ENCODE measurements around the gene AFF4.
A peak's percentile ranks its signal among the peaks of the same experiment; 100 is the strongest.
"Not testable (repeated sequence)": the region's sequence is repeated elsewhere in the genome, so short reads cannot be mapped to it uniquely, and the experiment has no call there.

The AFF4 gene

GRCh38 chr5:132963171-132964104 is at the start of gene AFF4:
AFF4 (minus strand) TSS chr5:132963634; CDS start chr5:132937189, 26,445 bp downstream.
- Mint-ChIP-seq H3K27me3 (no peaks in the 10 kb centered on the region), H3K27ac (peak within 1 kb of the TSS; percentile 98 to 100), H3K9me3 (no peaks in the 10 kb centered on the region), H3K4me1 (peaks cover 36% of the 10 kb centered on the region), H3K4me3 (peak within 1 kb of the TSS; percentile 86 to 98)
- peak; percentile 95 for ATAC-seq
- DNase-seq: peak; percentile 89 to 93

GRCh38 chr5:133008455-133008854 is 45.0 kb upstream of the AFF4 start:
- H3K4me3 Mint-ChIP-seq, ATAC-seq, H3K27ac Mint-ChIP-seq, H3K4me1 Mint-ChIP-seq, DNase-seq, H3K27me3 Mint-ChIP-seq, H3K9me3 Mint-ChIP-seq: not testable (repeated sequence)

GRCh38 chr5:133006653-133007052 is 43.2 kb upstream of the AFF4 start:
- H3K9me3 Mint-ChIP-seq: no peaks in the 10 kb centered on the region
- H3K27me3 Mint-ChIP-seq: no peaks in the 10 kb centered on the region
- no peak overlapping the region for H3K4me3 Mint-ChIP-seq
- ATAC-seq (no peak), DNase-seq (no peak)
- H3K27ac Mint-ChIP-seq: no peak overlapping the region
- H3K4me1 Mint-ChIP-seq: no peaks in the 10 kb centered on the region

GRCh38 chr5:132999246-132999645 is 35.8 kb upstream of the AFF4 start:
- H3K27ac Mint-ChIP-seq: peak overlapping the region in 1 of 2 donors; percentile 73

GRCh38 chr5:132998556-132998955 is 35.1 kb upstream of the AFF4 start:
- H3K9me3 Mint-ChIP-seq: no peaks in the 10 kb centered on the region
- ATAC-seq (no peak), DNase-seq (no peak)
- H3K4me3 Mint-ChIP-seq: no peak overlapping the region
- H3K4me1 Mint-ChIP-seq: no peaks in the 10 kb centered on the region
- no peaks in the 10 kb centered on the region for H3K27me3 Mint-ChIP-seq
- H3K27ac Mint-ChIP-seq: no peak overlapping the region

More at GRCh38 chr5:132999246-132999645, 35.8 kb upstream of the AFF4 start:
- no peak overlapping the region for H3K4me3 Mint-ChIP-seq
- no peaks in the 10 kb centered on the region for H3K9me3 Mint-ChIP-seq
- H3K27me3 Mint-ChIP-seq: no peaks in the 10 kb centered on the region
- ATAC-seq (no peak), DNase-seq (no peak)
- no peaks in the 10 kb centered on the region for H3K4me1 Mint-ChIP-seq

- no peak overlapping the region for H3K27ac Mint-ChIP-seq
- ATAC-seq (no peak), DNase-seq (no peak)
- no peak overlapping the region for H3K4me3 Mint-ChIP-seq
- no peaks in the 10 kb centered on the region for H3K4me1 Mint-ChIP-seq
- H3K9me3 Mint-ChIP-seq: no peaks in the 10 kb centered on the region
- H3K27me3 Mint-ChIP-seq: no peaks in the 10 kb centered on the region
Measured at GRCh38 chr5:132996307-132996706, 32.9 kb upstream of the AFF4 start.

GRCh38 chr5:132987531-132988408 is 24.3 kb upstream of the AFF4 start:
- Mint-ChIP-seq H3K9me3 (no peaks in the 10 kb centered on the region), H3K4me3 (no peak overlapping the region), H3K27me3 (no peaks in the 10 kb centered on the region), H3K4me1 (no peaks in the 10 kb centered on the region), H3K27ac (no peak overlapping the region)
- DNase-seq (no peak), ATAC-seq (no peak)

- not testable (repeated sequence) for H3K4me3 Mint-ChIP-seq, H3K27me3 Mint-ChIP-seq, ATAC-seq, DNase-seq, H3K9me3 Mint-ChIP-seq, H3K4me1 Mint-ChIP-seq, H3K27ac Mint-ChIP-seq
Measured at GRCh38 chr5:132982971-132983370, 19.5 kb upstream of the AFF4 start.

- DNase-seq (no peak), ATAC-seq (no peak)
- no peak overlapping the region for H3K27ac Mint-ChIP-seq
- H3K27me3 Mint-ChIP-seq: no peaks in the 10 kb centered on the region
- no peaks in the 10 kb centered on the region for H3K4me1 Mint-ChIP-seq
- H3K4me3 Mint-ChIP-seq: no peak overlapping the region
- H3K9me3 Mint-ChIP-seq: peaks cover 0 to 6% of the 10 kb centered on the region in 2 donors
Measured at GRCh38 chr5:132981288-132981687, 17.9 kb upstream of the AFF4 start.

- Mint-ChIP-seq H3K27ac (no peak overlapping the region), H3K4me1 (no peaks in the 10 kb centered on the region), H3K4me3 (no peak overlapping the region), H3K9me3 (peaks cover 0 to 6% of the 10 kb centered on the region in 2 donors), H3K27me3 (no peaks in the 10 kb centered on the region)
- ATAC-seq (no peak), DNase-seq (no peak)
Measured at GRCh38 chr5:132979976-132980375, 16.5 kb upstream of the AFF4 start.

- no peaks in the 10 kb centered on the region for H3K27me3 Mint-ChIP-seq
- no peak overlapping the region for H3K27ac Mint-ChIP-seq
- DNase-seq (no peak), ATAC-seq (no peak)
- H3K4me3 Mint-ChIP-seq: no peak overlapping the region
- peaks cover 0 to 6% of the 10 kb centered on the region in 2 donors for H3K9me3 Mint-ChIP-seq
- H3K4me1 Mint-ChIP-seq: no peaks in the 10 kb centered on the region
Measured at GRCh38 chr5:132979367-132979940, 16.0 kb upstream of the AFF4 start.

GRCh38 chr5:132976852-132977251 is 13.4 kb upstream of the AFF4 start:
- Mint-ChIP-seq H3K9me3 (peaks cover 0 to 6% of the 10 kb centered on the region in 2 donors), H3K4me1 (no peaks in the 10 kb centered on the region), H3K27ac (no peak overlapping the region), H3K4me3 (no peak overlapping the region), H3K27me3 (no peaks in the 10 kb centered on the region)
- DNase-seq (no peak), ATAC-seq (no peak)

- not testable (repeated sequence) for H3K27ac Mint-ChIP-seq, H3K4me1 Mint-ChIP-seq
Measured at GRCh38 chr5:132972436-132972828, 9.0 kb upstream of the AFF4 start.

GRCh38 chr5:132971483-132972435 is 8.3 kb upstream of the AFF4 start:
- no peak overlapping the region for H3K4me3 Mint-ChIP-seq
- H3K27me3 Mint-ChIP-seq: no peaks in the 10 kb centered on the region

More at GRCh38 chr5:132972436-132972828, 9.0 kb upstream of the AFF4 start:
- H3K9me3 Mint-ChIP-seq, H3K27me3 Mint-ChIP-seq, H3K4me3 Mint-ChIP-seq, DNase-seq, ATAC-seq: not testable (repeated sequence)

More at GRCh38 chr5:132971483-132972435, 8.3 kb upstream of the AFF4 start:
- no peak overlapping the region for H3K27ac Mint-ChIP-seq
- H3K9me3 Mint-ChIP-seq: peaks cover 0 to 3% of the 10 kb centered on the region in 2 donors
- no peaks in the 10 kb centered on the region for H3K4me1 Mint-ChIP-seq
- DNase-seq (no peak), ATAC-seq (no peak)
